ENCODE results near the gene MPST.

GRCh38 chr22:37037669-37038068 lies 18.1 kb downstream of the MPST start:
- TF ChIP-seq CTCF (IDR thresholded peaks at IDR 0.05) (no peak), POLR2A (IDR thresholded peaks at IDR 0.05) (no peak)
